ENCODE results near the gene TEAD3.

TEAD3 gene

GRCh38 chr6:35473850-35474130, 23.1 kb downstream of the TEAD3 start:
- no peak for DNase-seq

- peak; percentile 66 to 67 for DNase-seq
Measured at GRCh38 chr6:35473075-35473849, 23.6 kb downstream of the TEAD3 start.

- DNase-seq: peak in 1 of 2 experiments; percentile 42
Measured at GRCh38 chr6:35471836-35472345, 25.0 kb downstream of the TEAD3 start.

DNA sequence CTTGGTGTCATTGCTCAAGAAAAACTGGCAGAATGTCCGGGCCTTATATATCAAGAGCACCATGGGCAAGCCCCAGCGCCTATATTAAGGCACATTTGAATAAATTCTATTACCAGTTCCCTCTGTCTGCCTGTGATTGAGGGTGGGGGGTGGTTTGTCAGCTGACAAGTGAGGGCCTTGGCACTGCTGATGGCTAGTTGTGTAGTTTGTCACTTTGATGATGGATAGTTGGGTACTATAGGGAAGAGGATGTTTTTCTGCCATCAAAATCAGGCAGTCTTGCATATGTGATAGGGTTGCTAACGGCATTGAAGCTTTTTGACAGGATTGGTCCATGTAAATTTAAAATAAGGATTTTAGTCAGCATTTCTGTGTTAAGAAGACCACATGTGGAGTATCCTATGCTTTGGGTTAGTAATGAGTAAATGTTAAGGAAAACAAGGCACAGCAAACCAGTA, 26.2 kb downstream of the TEAD3 start:
- no peak for DNase-seq

GRCh38 chr6:35469751-35470662, 26.9 kb downstream of the TEAD3 start:
- DNase-seq: peak; percentile 48 to 50

GRCh38 chr6:35468980-35469750, 27.7 kb downstream of the TEAD3 start:
- DNase-seq: peak in 1 of 2 experiments; percentile 34

GRCh38 chr6:35468181-35468979, 28.5 kb downstream of the TEAD3 start, which contains the start of gene RPL10A:
Gene RPL10A (plus strand): TSS chr6:35468401. CDS start chr6:35468435, 34 bp downstream.
- peak; percentile 96 to 97 for DNase-seq

- DNase-seq: no peak
Measured at GRCh38 chr6:35465646-35466045, 31.2 kb downstream of the TEAD3 start.

DNA sequence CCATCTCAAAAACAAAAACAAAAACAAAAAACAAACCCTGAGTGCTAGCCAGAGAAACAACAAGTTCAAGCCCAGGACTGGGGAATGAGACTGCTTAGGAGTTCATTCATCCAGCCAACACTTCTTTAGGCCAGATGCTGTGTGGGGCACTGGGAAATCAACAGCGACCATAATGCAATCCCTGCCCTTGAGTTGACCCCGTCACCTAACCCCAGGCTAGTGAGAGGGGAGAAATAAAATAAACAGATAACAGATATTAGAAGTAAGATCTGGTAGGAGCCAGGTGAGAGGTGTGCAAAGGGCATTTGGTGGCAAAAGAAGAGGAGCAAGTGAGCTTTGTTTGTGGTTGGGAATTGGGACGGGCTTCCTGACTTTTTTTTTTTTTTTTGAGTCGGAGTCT, 33.6 kb downstream of the TEAD3 start:
- DNase-seq: no peak

DNA sequence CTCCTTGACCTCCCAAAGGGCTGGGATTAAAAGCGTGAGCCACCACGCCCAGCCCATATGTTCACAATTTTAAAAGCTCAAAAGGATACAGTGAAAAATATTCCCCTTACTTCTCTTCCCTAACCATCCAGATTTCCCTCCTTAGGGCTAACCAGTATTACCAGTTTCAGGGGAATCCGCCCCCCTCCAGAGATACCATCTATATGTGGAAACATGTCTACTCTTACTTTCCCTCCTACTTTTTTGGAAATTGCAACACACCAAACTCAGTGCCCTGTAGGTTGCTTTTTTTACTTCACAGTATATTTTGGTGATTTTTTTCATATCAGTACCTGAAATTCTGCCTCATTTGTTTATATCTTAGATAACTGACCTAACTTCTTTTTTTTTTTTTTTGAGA, 35.6 kb downstream of the TEAD3 start:
- DNase-seq: no peak

GRCh38 chr6:35457907-35458306, 39.0 kb downstream of the TEAD3 start:
- DNase-seq: no peak

- no peak for DNase-seq
Measured at GRCh38 chr6:35454391-35455110, 42.3 kb downstream of the TEAD3 start.

- no peak for DNase-seq
Measured at GRCh38 chr6:35453236-35453635, 43.6 kb downstream of the TEAD3 start.

DNA sequence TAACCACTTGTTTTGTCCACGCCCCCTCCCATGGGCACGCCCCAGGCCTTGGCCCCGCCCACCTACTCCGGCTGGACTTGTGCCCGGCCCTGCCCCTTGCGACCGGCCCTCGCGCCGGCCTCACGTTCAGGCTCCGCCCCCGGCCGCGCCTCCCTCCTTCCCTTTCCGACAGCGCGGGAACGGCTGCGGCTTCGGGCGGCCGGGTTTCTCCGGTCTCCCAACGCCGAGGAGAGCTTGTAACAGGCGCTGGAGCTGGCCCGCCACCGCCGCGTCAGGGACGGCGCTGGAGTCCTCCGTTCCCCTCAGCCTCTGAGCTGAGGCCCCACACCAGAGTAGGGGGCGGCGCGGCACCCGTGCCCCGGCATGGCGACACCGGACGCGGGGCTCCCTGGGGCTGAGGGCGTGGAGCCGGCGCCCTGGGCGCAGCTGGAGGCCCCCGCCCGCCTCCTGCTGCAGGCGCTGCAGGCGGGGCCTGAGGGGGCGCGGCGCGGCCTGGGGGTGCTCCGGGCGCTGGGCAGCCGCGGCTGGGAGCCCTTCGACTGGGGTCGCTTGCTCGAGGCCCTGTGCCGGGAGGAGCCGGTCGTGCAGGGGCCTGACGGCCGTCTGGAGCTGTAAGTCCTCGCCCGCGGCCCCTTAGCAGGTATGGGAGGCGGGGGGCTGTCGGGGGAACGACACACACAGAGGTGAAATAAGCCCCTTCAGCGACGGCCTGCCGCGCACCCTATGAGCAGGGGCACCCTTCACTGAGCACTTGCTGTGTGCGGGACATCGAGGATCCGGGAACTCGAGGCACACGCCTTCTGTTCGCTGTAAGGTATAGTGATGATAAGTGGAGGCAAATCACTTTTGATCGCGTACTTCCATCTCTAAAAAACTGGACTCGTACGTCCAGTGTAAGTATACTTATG, 44.4 kb downstream of the TEAD3 start, which contains the start of gene FANCE:
FANCE (plus strand) TSS at position 156 of the 908 bp plus-strand sequence; CDS start at position 364, 208 bp downstream.
- DNase-seq: peak; percentile 99

DNA sequence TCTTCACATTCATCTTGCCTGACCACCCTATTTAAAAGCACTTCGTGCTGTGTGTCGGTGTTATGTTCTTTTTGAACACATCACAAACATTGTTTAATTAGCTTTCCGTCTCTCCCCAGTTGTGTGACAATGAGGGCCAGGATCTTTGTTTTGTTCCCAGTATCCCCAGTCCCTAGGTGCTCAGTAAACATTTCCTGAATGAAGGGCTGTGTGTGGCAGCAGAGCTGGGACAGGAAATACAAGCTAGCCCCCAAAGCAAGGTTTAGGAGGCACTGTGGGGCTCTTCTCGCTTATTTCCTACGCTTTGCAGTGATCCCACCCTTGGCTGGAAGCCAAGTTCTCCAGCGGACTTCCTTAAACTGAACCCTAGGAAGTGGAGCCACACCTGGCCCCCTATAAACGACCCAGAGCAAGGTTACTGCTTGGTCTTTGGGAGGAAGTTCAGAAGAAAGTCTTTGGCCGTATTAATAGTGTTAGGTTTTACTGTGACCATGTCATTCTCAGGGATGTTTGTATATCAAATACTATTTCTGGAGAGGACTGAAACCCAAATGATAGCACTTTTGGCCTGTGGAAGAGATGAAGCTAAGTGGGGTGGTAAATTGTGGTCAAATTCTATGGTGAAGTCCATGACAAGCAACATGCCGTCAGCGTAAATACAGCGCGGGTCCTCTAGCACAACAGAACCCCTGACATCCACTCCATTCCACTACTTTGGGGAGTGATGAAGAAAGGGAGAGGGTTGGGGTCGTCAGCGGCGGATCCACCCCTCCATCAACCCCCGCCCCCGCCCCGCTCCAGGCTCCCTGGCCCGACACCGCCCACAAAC, 45.3 kb downstream of the TEAD3 start:
- no peak for DNase-seq

DNA sequence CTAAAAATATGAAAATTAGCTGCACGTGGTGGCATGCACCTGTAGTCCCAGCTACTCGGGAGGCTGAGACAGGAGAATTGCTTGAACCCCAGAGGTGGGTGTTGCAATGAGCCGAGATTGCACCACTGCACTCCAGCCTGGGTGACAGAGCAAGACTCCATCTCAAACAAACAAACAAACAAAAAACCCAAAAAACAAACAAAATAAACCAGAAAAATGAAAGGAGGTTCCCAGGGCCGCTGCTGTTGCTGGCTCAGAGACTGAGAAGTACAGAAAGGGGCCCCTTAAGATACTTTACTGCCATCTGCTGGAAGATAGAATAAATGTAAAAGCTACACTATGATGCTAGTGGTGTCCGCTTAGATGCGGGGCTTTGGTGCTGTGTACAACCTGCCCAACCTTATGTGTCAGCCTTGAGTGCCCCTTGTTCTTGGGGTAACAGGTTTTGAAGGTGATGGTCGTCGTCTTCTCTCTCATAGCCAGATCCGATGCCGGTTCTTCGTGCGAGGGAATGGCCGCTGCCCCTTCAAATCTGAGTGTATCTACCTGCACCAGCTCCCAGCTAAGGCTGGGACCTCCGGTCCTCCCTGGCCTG, 47.5 kb downstream of the TEAD3 start:
- DNase-seq: peak; percentile 50 to 55

- DNase-seq: no peak
Measured at GRCh38 chr6:35448191-35448590, 48.7 kb downstream of the TEAD3 start.

- peak in 1 of 2 experiments; percentile 26 for DNase-seq
Measured at GRCh38 chr6:35445691-35446090, 51.2 kb downstream of the TEAD3 start.
